CD4-positive, alpha-beta T cell treated with Interleukin-4 for 4 hours (primary cell): ENCODE data around the gene ETF1.
A peak's percentile ranks its signal among the peaks of the same experiment; 100 is the strongest.

Source experiments
- DNase-seq: peaks from one replicate; pipeline ENCODE4 v3.0.0-alpha.2; 2020

Gene ETF1

DNA sequence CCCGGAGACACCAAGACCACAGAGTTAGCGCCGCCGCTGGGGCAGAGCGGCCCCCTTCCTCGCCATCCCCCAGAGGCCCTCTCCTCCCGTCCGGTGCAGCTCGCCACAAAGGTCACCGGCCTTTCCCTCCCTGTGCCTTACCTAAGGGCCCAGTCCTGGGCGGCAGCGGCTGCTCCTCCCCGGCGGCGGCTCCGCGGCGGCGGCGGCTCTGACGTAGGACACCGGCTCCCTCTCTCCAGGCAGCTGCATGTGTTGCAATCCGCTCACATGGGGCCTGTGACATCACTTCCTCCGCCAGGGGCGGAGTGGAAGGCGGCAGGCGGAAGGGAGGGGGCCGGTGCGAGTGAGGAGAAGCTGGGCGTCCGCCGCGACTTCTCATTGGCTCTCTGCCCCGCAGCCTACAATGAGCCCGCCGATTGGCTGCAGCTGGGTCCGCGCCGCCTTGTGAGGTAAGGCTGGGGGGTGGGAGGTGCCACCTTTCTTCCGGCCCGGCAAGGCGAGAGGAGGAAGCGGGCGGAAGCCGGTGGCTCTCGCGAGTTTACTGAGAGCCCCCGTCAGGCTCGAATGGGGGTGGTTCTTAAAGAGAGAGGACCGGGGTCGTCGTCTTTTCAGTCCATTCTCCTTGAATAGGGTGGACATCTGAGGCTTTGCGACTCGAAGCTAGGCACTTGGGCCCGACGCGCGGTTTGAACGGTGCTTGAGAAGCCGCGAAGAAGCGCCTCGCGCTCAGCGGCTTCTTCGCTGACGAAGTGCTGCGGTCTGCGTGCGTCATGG is at the start of gene ETF1:
Gene ETF1, minus strand, starts transcription at position 281 of the 774 bp plus-strand sequence. CDS start 318 bp downstream, outside the sequence.
- DNase-seq, result peak; percentile 100

DNA sequence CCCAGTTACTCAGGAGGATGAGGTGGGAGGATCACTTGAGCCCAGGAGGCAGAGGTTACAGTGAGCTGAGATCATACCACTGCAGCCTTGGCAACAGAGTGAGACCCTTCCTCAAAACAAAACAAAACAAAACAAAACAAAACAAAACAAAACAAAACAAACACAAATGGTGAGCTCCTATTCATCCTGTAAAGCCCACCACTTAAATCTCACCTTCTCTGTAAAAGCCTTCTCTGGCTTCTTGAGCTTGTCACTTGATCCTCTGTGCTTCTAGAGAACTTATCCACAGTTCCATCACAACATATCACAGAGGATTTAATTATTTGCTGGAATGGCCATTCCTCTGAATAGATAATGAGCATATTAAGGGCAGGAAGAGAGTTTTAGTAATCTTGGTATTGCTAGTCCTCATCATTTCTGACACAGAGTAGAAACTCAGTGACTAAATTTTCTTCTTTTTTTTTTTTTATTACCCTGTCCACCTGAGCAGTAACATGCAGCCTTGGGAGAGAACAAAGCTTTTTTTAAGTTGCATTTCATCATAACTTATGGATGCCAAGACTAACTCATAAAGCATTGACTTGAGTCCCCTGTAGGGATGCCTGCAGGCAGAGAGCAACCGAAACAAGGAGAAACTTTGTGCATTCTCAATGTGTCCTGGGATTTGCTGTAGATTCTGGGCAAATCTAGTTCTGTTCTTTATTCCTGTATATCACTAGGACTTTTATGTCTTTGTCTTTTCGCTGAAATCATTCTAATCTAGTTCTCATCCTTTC is 45.2 kb upstream of the ETF1 start:
- DNase-seq, result no peak

- DNase-seq, result no peak
These were observed 42.1 kb upstream of the ETF1 start for GRCh38 chr5:138585157-138585556.

- no peak for DNase-seq
These were observed 41.1 kb upstream of the ETF1 start for GRCh38 chr5:138583984-138584637.

DNA sequence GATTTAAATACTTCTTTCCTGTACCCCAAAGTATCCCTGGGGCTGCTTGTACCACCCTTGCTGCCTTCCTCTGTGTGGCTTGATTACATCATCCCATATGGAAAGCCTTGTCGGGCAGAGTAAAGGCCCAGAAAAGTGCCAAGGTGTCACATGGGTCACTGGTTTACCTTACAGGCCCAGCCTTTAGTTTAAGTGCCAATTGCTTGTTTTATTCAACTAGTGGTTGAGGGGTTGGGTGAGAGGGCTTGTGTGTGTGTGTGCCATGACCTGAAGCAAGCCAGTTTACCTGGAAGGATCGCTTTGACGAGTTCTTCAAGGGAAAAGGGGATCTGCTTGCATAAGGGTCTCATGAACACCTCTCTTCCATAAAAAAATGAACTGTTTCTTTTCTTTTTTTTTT is 39.9 kb upstream of the ETF1 start:
- no peak for DNase-seq

DNA sequence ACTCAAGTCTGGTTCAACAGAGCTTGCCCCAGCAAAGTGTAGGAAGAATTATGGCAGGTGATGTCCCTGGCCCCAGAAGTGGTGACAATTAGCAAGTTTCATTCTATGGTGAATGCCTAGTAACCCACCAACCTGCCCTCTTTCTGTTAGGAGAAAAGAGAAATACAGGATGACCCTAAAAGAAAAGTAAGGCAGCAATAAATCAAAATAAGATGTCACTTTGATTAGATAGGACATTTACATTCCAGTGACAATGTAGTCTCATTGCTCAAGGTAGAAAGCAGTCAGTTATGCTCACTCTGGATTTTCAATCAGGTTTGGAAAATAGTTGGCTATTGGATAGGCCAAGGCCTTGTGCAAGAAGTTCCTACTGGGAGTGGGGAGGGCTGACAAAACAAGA is 37.7 kb upstream of the ETF1 start:
- no peak for DNase-seq

DNA sequence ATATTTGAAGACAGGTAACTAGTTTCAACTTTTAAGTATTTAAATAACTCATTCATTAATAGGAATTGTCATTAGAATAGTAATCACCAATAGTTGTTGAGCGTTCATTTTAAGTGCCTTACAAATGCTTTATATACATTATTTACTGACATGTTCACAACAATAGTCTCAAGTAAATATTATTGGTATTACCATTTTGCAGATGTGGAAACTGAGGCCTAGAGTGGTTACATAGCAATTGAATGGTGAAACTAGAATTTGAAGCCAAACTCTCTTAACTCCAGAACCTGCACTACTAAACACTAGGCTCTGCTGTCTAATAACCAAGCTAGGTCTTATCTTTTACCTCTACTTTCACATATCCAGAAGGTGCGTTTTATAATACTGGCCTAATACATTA is 37.0 kb upstream of the ETF1 start:
- no peak for DNase-seq

- no peak for DNase-seq
These were observed 36.5 kb upstream of the ETF1 start for GRCh38 chr5:138579517-138579863.

DNA sequence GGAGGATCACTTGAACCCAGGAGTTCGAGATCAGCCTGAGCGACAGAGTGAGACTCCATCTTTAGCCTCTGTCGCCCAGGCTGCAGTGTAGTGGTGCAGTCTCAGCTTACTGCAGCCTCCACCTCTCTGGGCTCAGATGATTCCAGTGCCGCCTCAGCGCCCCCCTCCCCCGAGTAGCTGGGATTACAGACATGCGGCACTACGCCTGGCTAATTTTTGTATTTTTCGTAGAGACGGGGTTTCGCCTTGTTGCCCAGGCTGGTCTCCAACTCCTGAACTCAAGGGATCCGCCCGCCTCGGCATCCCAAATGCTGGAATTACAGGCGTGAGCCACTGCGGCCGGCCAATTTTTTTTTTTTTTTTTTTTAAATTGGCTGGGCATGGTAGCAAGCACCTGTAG is 34.4 kb upstream of the ETF1 start:
- no peak for DNase-seq

- peak; percentile 99 for DNase-seq
These were observed 32.4 kb upstream of the ETF1 start, which contains the start of gene HSPA9 for GRCh38 chr5:138575194-138576015. HSPA9 (minus strand) TSS chr5:138575401; CDS start chr5:138575318, 83 bp downstream.

- DNase-seq, result no peak
These were observed 31.7 kb upstream of the ETF1 start for GRCh38 chr5:138574744-138575193.

DNA sequence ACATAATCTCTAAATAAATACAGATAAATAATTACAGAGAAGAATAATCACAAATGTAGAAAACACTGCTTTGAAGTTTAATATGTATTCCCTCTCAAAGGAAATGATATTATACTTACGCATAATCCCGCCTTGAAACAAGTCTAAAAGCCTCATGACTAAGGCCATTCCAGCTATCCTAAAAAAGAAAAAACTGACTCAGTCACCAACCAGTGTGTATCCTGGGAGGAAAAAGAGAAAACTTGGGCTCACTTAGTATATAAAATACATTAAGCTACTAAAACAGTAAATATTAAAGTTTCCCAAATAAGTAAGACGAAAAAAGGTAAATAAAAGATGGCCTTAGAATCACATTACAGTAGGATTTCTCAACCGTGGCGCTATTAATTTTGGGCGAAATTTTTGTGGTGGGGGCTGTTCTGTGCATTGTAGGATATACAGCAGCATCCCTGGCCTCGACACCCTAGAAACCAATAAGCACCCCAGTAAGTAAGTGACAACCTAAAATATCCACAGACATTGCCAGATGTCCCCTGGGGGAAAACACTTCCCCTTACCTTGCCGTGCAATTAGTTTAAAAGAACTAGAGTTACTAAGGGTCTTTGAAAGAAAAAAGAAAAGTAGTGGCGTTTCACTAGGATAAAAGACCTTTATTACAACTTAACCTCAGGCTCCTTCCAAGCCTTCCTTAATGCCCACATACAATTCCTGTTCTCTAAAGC is 31.1 kb upstream of the ETF1 start:
- DNase-seq, result no peak

- DNase-seq, result no peak
These were observed 30.2 kb upstream of the ETF1 start for GRCh38 chr5:138573223-138573622.

DNA sequence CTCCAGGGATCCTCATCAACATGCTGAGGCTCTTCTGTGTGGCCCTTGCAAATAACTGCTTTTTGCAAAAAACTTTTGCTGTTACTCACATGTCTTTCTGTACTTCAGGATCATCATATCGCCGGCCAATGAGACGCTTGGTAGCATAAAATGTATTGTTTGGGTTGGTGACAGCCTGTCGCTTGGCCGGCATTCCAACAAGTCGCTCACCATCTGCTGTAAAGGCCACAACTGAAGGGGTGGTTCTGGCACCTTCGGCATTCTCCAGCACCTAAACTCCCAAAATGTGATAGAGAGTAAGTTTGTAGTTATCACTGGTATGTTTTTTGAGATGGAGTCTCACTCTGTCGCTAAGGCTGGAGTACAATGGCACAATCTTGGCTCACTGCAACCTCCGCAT is 27.8 kb upstream of the ETF1 start:
- no peak for DNase-seq

GRCh38 chr5:138569782-138570181 is 26.7 kb upstream of the ETF1 start:
- DNase-seq, result no peak

DNA sequence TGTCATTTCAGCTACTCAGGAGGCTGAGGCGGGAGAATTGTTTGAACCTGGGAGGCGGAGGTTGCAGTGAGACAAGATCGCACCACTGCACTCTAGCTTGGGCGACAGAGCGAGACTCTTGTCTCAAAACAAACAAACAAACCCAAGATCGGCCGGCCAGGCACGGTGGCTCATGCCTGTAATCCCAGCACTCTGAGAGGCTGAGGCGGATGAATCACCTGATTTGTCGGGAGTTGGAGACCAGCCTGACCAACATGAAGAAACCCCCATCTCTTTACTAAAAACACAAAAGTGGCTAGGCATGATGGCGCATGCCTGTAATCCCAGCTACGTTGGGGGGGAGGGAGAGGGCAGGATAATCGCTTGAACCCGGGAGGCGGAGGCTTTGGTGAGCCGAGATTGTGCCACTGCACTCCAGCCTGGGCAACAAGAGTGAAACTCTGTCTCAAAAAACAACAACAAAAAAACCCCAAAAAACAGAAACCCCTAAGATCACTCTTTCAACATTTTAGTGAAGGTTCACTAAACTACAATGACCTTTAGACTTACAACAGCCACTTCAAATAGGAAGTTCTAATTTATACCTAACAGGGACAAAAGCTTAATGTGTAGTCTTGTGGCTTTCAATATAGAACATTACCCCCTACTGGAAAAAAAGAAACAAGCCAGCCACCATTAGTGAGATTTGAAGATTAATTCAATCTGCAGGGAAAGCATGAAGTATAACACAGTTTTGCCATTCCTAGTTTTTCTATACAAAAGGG is 25.2 kb upstream of the ETF1 start:
- DNase-seq, result no peak

DNA sequence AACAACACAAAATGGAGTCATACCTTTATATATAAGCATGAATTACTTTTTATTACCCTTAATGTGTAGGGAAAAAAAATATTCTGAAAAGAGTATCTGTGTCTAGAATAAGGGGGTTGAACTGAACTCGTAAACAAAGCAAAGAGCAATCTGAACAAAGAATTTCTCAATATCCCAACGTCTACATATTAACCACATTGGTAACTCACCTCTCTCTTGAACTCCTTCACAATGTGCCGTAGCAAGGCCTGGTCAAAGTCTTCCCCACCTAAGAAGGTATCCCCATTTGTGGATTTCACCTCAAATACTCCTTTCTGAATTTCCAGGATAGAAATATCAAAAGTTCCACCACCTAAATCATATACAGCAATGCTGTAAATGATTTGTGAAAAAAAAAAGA is 23.8 kb upstream of the ETF1 start:
- DNase-seq, result no peak

DNA sequence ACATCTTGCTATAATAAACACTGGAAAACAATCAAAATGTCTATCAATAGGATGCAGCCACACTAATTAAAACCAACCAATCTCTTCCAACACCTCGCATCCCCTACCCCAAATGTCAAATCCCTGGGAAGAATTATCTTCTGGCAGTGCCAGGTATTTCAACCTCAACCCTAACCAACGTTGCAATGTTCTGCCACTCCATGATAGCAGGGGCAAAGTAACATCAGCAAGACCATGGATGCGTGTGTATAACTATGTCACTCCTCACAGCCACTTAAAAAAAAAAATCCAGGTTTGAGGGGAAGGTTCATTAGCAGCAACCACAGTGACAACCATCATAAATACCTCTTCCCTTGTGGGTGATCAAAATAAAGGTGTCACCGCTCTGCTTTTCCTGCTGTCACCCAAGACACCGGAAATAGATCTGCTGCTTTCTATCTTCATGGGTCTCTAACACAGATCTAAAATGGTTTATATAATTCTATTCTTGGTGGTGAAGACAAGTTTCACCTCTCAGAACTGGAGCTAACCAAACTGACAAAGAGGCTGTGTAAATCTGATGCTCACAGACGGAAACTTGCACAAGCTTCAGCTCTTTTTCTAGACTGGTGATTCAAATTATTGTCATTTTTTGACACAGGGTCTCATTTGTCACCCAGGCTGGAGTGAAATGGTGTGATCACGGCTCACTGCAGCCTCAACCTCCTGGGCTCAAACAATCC is 22.2 kb upstream of the ETF1 start:
- peak; percentile 71 for DNase-seq

DNA sequence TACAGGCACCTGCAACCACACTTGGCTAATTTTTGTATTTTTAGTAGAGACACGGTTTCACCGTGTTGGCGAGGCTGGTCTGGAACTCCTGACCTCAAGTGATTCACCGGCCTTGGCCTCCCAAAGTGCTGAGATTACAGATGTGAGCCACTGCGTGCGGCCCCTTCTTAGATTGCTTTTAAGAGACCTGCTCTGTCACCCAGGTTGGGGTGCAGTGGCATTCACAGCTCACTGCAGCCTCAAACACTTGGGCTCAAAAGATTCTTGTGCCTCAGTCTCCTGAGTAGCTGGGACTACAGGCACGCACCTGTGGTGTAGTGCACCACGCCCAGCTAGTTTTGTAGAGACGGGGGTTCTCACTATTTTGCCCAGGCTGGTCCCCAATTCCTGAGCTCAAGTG is 21.2 kb upstream of the ETF1 start:
- DNase-seq, result no peak

DNA sequence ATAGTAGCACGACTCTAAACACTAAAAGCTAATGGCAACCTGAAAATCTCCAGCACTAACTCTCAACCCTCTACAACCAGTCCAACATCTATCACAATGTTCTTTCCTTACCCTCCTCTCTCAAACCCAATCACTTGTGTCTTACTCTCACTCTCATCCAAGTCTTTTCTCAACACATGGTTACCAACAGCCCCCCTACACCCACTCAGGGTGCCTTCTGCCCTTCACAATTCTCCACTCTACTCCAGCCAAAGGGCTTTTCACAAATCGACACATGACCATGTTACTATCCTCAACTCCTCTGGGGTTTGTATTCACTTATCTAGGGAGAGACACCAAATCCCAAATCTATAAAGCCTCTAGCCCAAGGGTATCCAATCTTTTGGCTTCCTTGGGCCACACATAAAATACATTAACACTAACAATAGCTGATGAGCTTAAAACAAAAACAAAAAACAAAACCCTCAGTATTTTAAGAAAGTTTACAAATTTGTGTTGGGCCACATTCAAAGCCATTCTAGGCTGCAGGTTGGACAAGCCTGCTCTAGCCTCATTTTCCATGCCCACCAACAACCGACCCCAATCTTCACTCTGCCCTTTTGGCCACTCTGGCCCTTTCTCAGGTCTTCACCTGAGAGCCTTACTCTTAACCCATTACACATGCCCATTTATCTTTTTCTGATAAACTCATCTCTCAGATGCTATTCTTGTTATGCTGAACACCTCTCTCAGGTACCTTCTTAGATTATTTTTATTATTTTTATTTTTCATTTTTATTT is 20.5 kb upstream of the ETF1 start:
- no peak for DNase-seq
